ENCODE data around the gene LSS.

GRCh38 chr21:46244602-46245001, 16.0 kb upstream of the LSS start:
- TF ChIP-seq CTCF (conservative IDR thresholded peaks at IDR 0.05; ENCODE audit: low read depth, low read length) (no peak), EZH2 (IDR thresholded peaks at IDR 0.05; ENCODE audit: borderline replicate concordance, low read depth, low read length, poor library complexity, severe bottlenecking) (no peak)
